HCT116 (cell line): ENCODE measurements around the gene PDZRN4. TPM values are rescaled to one million over a fixed set of nuclear protein-coding genes. Genes with fewer than 3 reads are reported as not detected.

Source experiments
- ATAC-seq: fragments of 200-7000 bp; cut with Tn5 transposase; 2 replicates; pipeline ENCODE4 v1.9.1; 2020; ENCODE audit warnings: mild to moderate bottlenecking, moderate library complexity
- BruUV-seq: library from RNA; stranded (reverse); fragments of 400-500 nt; replicated peaks from 2 replicates; lab custom pipeline; 2021; lab: Mats Ljungman, UMichigan
- CTCF ChIA-PET: fragments of 300-600 bp; sonication (Branson Sonifier 250); formaldehyde crosslinking; loops from one replicate; lab custom pipeline; 2021; ENCODE audit warnings: antibody characterized with exemption; lab: Charles Lee
- POLR2A ChIA-PET: fragments of 300-600, 350-600 bp; sonication (Branson Sonifier 250); formaldehyde crosslinking; loops from one replicate; lab custom pipeline; 2021; ENCODE audit warnings: antibody characterized with exemption; lab: Charles Lee
- RAD21 ChIA-PET, 2 experiments: fragments of 300-600 bp; sonication (Branson Sonifier 250); formaldehyde crosslinking; loops; one replicate each; lab custom pipeline; 2023; ENCODE audit warnings: low total read pairs in 2 of 2; ENCODE audit not compliant: uncharacterized antibody in 2 of 2, unreplicated experiment in 2 of 2, low non-redundant PET in 1 of 2; lab: Charles Lee
- DNase-seq: peaks from one replicate; pipeline ENCODE4 v3.0.0-alpha.2; 2010; ENCODE audit warnings: low read depth, low spot score
- H2AFZ ChIP-seq: fragments of 200-600 bp; shearing (Covaris generic), sonication (generic); 2 replicates; pipeline ENCODE4 v1.6.1; 2017; ENCODE audit warnings: low read depth, mixed run types, mixed read lengths, antibody characterized with exemption, low read length; ENCODE audit not compliant: poor library complexity, severe bottlenecking
- H3K27ac ChIP-seq: 2 replicates; pipeline ENCODE4 v1.5.1; 2012; ENCODE audit warnings: low read depth, low read length
- H3K27me3 ChIP-seq: fragments of 200-600 bp; sonication (generic); 2 replicates; pipeline ENCODE4 v1.6.1; 2016; ENCODE audit warnings: mixed run types, low read length, mixed read lengths; ENCODE audit not compliant: insufficient read depth
- H3K36me3 ChIP-seq, 2 experiments: fragments of 200-500 bp in 1 of 2; fragments of 200-600 bp in 1 of 2; sonication (Bioruptor generic) in 1 of 2; sonication (generic) in 1 of 2; 2 replicates each; pipeline versions ENCODE4 v1.5.1 to v1.6.1; 2014 to 2016; ENCODE audit warnings: low read length in 2 of 2, inconsistent platforms in 1 of 2, mixed read lengths in 1 of 2, mixed run types in 1 of 2; ENCODE audit not compliant: insufficient read depth in 2 of 2, control insufficient read depth in 1 of 2
- H3K4me1 ChIP-seq, 2 experiments: fragments of 200-600 bp in 1 of 2; sonication (generic) in 1 of 2; 2 replicates each; pipeline versions ENCODE4 v1.5.1 to v1.6.1; 2012 to 2017; ENCODE audit warnings: low read length in 2 of 2, inconsistent platforms in 1 of 2, mild to moderate bottlenecking in 1 of 2, mixed read lengths in 1 of 2, mixed run types in 1 of 2, moderate library complexity in 1 of 2; ENCODE audit not compliant: insufficient read depth in 2 of 2, control insufficient read depth in 1 of 2
- H3K4me2 ChIP-seq: fragments of 200-600 bp; sonication (generic); 2 replicates; pipeline ENCODE4 v1.6.1; 2017; ENCODE audit warnings: mixed run types, low read length, mixed read lengths
- H3K4me3 ChIP-seq, 2 experiments: fragments of 200-600 bp in 1 of 2; sonication (generic) in 1 of 2; replicated peaks in 1 of 2; 2 replicates each; pipeline ENCODE4 v1.5.1; 2011 to 2016; ENCODE audit warnings: low read length in 2 of 2, control low read depth in 1 of 2, low read depth in 1 of 2, mild to moderate bottlenecking in 1 of 2, mixed read lengths in 1 of 2, mixed run types in 1 of 2
- H3K79me2 ChIP-seq: fragments of 200-600 bp; sonication (generic); 2 replicates; pipeline ENCODE4 v1.6.1; 2017; ENCODE audit warnings: mild to moderate bottlenecking, mixed run types, low read length, moderate library complexity, mixed read lengths; ENCODE audit not compliant: insufficient read depth
- H3K9ac ChIP-seq: fragments of 200-600 bp; sonication (generic); 2 replicates; pipeline ENCODE4 v1.6.1; 2016; ENCODE audit warnings: low read length, mixed read lengths
- H3K9me2 ChIP-seq: fragments of 200-600 bp; sonication (generic), shearing (Covaris generic); 2 replicates; pipeline ENCODE4 v1.6.1; 2017; ENCODE audit warnings: mixed run types, mild to moderate bottlenecking, moderate library complexity; ENCODE audit not compliant: insufficient read depth
- H3K9me3 ChIP-seq, 2 experiments: fragments of 200-500 bp in 1 of 2; fragments of 200-600 bp in 1 of 2; sonication (Bioruptor generic) in 1 of 2; sonication (generic) in 1 of 2; 2 replicates each; pipeline ENCODE4 v1.6.1; 2014 to 2017; ENCODE audit warnings: low read length in 2 of 2, mixed read lengths in 2 of 2, inconsistent platforms in 1 of 2, low read depth in 1 of 2, mild to moderate bottlenecking in 1 of 2, mixed run types in 1 of 2, moderate library complexity in 1 of 2; ENCODE audit not compliant: control insufficient read depth in 1 of 2, insufficient read depth in 1 of 2
- H4K20me1 ChIP-seq: fragments of 200-600 bp; sonication (generic), shearing (Covaris generic); 2 replicates; pipeline ENCODE4 v1.6.1; 2017; ENCODE audit warnings: mixed run types, mild to moderate bottlenecking, moderate library complexity; ENCODE audit not compliant: insufficient read depth
- ATF3 ChIP-seq: IDR thresholded peaks from 2 replicates; pipeline ENCODE4 v1.6.1; 2012
- CBX3 ChIP-seq: IDR thresholded peaks from 2 replicates; pipeline ENCODE4 v1.6.1; 2012; ENCODE audit warnings: low read depth
- CEBPB ChIP-seq: IDR thresholded peaks from 2 replicates; pipeline ENCODE4 v1.6.1; 2012; ENCODE audit warnings: low read depth
- EGR1 ChIP-seq: IDR thresholded peaks from 2 replicates; pipeline ENCODE4 v1.6.1; 2012; ENCODE audit warnings: low read depth
- ELF1 ChIP-seq: IDR thresholded peaks from 2 replicates; pipeline ENCODE4 v1.6.1; 2012; ENCODE audit warnings: low read depth, borderline replicate concordance
- EZH2 ChIP-seq: fragments of 200-600 bp; sonication (generic); IDR thresholded peaks from 2 replicates; pipeline ENCODE4 v1.6.1; 2017; ENCODE audit warnings: antibody characterized with exemption, mixed run types
- EZH2phosphoT487 ChIP-seq: fragments of 200-600 bp; IDR thresholded peaks from 2 replicates; pipeline ENCODE4 v1.6.1; 2018; ENCODE audit warnings: antibody characterized with exemption, borderline replicate concordance
- FOSL1 ChIP-seq: IDR thresholded peaks from 2 replicates; pipeline ENCODE4 v1.6.1; 2012; ENCODE audit warnings: low read depth
- JUND ChIP-seq: IDR thresholded peaks from 2 replicates; pipeline ENCODE4 v1.6.1; 2012
- POLR2A ChIP-seq: IDR thresholded peaks from 2 replicates; pipeline ENCODE4 v1.7.0; 2011; ENCODE audit warnings: borderline replicate concordance; ENCODE audit not compliant: insufficient read depth, insufficient read length; ENCODE audit errors: extremely low read depth
- RAD21 ChIP-seq: IDR thresholded peaks from 2 replicates; pipeline ENCODE4 v1.6.1; 2012; ENCODE audit warnings: low read depth, mild to moderate bottlenecking
- SIN3A ChIP-seq: IDR thresholded peaks from 2 replicates; pipeline ENCODE4 v1.6.1; 2012; ENCODE audit warnings: low read depth
- SP1 ChIP-seq: IDR thresholded peaks from 2 replicates; pipeline ENCODE4 v1.6.1; 2012; ENCODE audit warnings: low read depth
- SRF ChIP-seq: IDR thresholded peaks from 2 replicates; pipeline ENCODE4 v1.6.1; 2012; ENCODE audit warnings: low read depth
- TCF7L2 ChIP-seq: IDR thresholded peaks from 2 replicates; pipeline ENCODE4 v1.7.0; 2011; ENCODE audit warnings: borderline replicate concordance, inconsistent platforms; ENCODE audit not compliant: insufficient read depth, insufficient read length; ENCODE audit errors: extremely low read depth
- YY1 ChIP-seq: IDR thresholded peaks from 2 replicates; pipeline ENCODE4 v1.6.1; 2011; ENCODE audit warnings: low read length, low read depth, moderate library complexity, mild to moderate bottlenecking; ENCODE audit not compliant: insufficient replicate concordance; ENCODE audit errors: extremely low read depth
- ZFX ChIP-seq: fragments of 450-650 bp; IDR thresholded peaks from 2 replicates; pipeline ENCODE4 v1.6.1; 2017
- ZNF274 ChIP-seq: fragments of 200-500 bp; sonication (Bioruptor generic); IDR thresholded peaks from 2 replicates; pipeline ENCODE4 v1.6.1; 2014; ENCODE audit warnings: mild to moderate bottlenecking, low read depth, low read length, inconsistent platforms
- intact Hi-C: fragments of 100-400 bp; cut with micrococcal nuclease; formaldehyde crosslinking; loops from 2 replicates; pipeline ENCODE4 v1.10.0; 2022
- total RNA-seq: library from RNA; stranded (reverse); gene quantifications from one replicate; pipeline ENCODE4 v1.2.1, GENCODE V29; 2021; ENCODE audit not compliant: unreplicated experiment
- TF ChIP-seq, protein P1 (sequence below): IDR thresholded peaks from 2 replicates; pipeline ENCODE4 v1.6.1; 2012
- TF ChIP-seq, protein P2 (sequence below), 3 experiments: fragments of 200-600 bp in 1 of 3; sonication (generic) in 1 of 3; IDR thresholded peaks in 2 of 3; conservative IDR thresholded peaks in 1 of 3; 2 replicates each; pipeline ENCODE4 v1.5.1; 2012 to 2017; ENCODE audit warnings: low read depth in 2 of 3, low read length in 2 of 3, antibody characterized with exemption in 1 of 3, borderline replicate concordance in 1 of 3, control low read depth in 1 of 3, mild to moderate bottlenecking in 1 of 3, mixed read lengths in 1 of 3, mixed run types in 1 of 3, moderate library complexity in 1 of 3; ENCODE audit not compliant: insufficient read depth in 1 of 3

Gene PDZRN4
- total RNA-seq, 1 experiment from 2014 or later, result not detected

DNA sequence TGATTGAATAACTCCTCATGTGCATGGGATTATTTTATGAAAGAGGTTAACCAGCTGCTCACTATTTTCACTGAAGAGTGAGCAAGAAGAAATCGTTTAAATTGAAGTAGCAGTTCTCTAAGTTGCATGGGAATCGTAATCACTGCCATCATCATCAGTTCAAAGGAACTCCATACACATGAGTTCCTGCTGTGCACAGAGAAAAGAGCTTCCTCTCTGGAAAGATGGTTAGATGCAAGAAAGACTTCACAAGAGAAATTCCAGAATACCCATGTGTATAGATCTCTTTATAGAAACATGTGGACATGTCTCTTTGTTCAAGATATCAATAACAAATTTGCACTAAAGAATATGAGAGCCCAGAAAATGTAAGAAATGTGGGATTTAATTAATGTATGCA is 291.3 kb downstream of the PDZRN4 start:
- CTCF ChIA-PET, result no interaction called here
- no peaks in the 10 kb centered on the region for H3K27me3 ChIP-seq
- no peak overlapping the region for H3K4me2 ChIP-seq

DNA sequence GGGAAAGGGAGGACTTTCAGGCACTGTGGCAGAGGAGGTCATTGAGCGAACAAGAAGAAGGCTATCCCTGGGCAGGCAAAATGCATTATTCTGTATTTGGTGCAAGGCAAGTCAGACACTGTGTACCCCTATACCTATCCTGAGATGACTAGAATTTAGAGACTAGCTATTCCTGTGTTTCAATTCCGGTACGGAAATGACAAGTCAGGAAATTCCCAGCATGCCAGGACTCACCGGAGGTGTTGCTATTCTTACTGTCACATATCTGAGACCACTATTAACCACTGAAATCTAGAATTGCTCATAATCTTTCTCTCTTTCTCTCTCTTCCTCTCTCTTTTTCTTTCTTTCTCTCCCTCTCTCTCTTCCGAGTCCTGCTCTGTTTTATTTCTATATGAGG is 297.1 kb downstream of the PDZRN4 start:
- POLR2A ChIA-PET, result no interaction called here
- Histone ChIP-seq H3K4me1 (no peaks in the 10 kb centered on the region), H3K9me2 (no peaks in the 10 kb centered on the region), H4K20me1 (no peaks in the 10 kb centered on the region), H2AFZ (no peak overlapping the region), H3K9ac (no peak overlapping the region), H3K4me3 (no peak overlapping the region), H3K9me3 (no peaks in the 10 kb centered on the region), H3K79me2 (no peaks in the 10 kb centered on the region), H3K27ac (no peak overlapping the region), H3K36me3 (no peaks in the 10 kb centered on the region), H3K27me3 (no peaks in the 10 kb centered on the region), H3K4me2 (no peak overlapping the region)
- DNase-seq (no peak), ATAC-seq (no peak)
- BruUV-seq, result no TSS peak
- intact Hi-C loops, result no loop called here
- CTCF ChIA-PET, result no interaction called here
- RAD21 ChIA-PET, result no interaction called here
- no peak for TF ChIP-seq SRF
- no peak for TF ChIP-seq YY1
- TF ChIP-seq ZFX, result no peak
- TF ChIP-seq, protein P1, sequence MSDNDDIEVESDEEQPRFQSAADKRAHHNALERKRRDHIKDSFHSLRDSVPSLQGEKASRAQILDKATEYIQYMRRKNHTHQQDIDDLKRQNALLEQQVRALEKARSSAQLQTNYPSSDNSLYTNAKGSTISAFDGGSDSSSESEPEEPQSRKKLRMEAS, result no peak
- TF ChIP-seq, protein P2, sequence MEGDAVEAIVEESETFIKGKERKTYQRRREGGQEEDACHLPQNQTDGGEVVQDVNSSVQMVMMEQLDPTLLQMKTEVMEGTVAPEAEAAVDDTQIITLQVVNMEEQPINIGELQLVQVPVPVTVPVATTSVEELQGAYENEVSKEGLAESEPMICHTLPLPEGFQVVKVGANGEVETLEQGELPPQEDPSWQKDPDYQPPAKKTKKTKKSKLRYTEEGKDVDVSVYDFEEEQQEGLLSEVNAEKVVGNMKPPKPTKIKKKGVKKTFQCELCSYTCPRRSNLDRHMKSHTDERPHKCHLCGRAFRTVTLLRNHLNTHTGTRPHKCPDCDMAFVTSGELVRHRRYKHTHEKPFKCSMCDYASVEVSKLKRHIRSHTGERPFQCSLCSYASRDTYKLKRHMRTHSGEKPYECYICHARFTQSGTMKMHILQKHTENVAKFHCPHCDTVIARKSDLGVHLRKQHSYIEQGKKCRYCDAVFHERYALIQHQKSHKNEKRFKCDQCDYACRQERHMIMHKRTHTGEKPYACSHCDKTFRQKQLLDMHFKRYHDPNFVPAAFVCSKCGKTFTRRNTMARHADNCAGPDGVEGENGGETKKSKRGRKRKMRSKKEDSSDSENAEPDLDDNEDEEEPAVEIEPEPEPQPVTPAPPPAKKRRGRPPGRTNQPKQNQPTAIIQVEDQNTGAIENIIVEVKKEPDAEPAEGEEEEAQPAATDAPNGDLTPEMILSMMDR (IDR thresholded peaks at IDR 0.05 in 2 of 3, conservative IDR thresholded peaks at IDR 0.05 in 1 of 3; ENCODE audit: borderline replicate concordance in 1 of 3, insufficient read depth in 1 of 3, low read depth in 2 of 3, low read length in 2 of 3), result no peak
- no peak for TF ChIP-seq CEBPB
- no peak for TF ChIP-seq RAD21
- no peak for TF ChIP-seq SP1
- no peak for TF ChIP-seq ATF3
- no peak for TF ChIP-seq ZNF274
- no peak for TF ChIP-seq SIN3A
- TF ChIP-seq POLR2A, result no peak
- TF ChIP-seq JUND, result no peak
- TF ChIP-seq EZH2phosphoT487, result no peak
- no peak for TF ChIP-seq EGR1
- TF ChIP-seq EZH2, result no peak

More for the DNA sequence above, 291.3 kb downstream of the PDZRN4 start:
- BruUV-seq, result no TSS peak
- Histone ChIP-seq H3K4me3 (no peak overlapping the region), H3K4me1 (no peaks in the 10 kb centered on the region), H3K27ac (no peak overlapping the region), H3K9ac (no peak overlapping the region), H3K9me2 (no peaks in the 10 kb centered on the region), H3K36me3 (no peaks in the 10 kb centered on the region), H4K20me1 (no peaks in the 10 kb centered on the region), H3K9me3 (no peaks in the 10 kb centered on the region), H3K79me2 (no peaks in the 10 kb centered on the region), H2AFZ (no peak overlapping the region)
- POLR2A ChIA-PET, result no interaction called here
- TF ChIP-seq YY1, result no peak
- TF ChIP-seq ZFX, result no peak
- no peak for TF ChIP-seq TCF7L2
- no peak for TF ChIP-seq ELF1
- TF ChIP-seq FOSL1, result no peak
- TF ChIP-seq ATF3, result no peak
- TF ChIP-seq SP1, result no peak
- no peak for TF ChIP-seq CBX3
- no peak for TF ChIP-seq EGR1
- TF ChIP-seq SRF, result no peak
- TF ChIP-seq CEBPB, result no peak
- no peak for TF ChIP-seq RAD21
- no peak for TF ChIP-seq JUND
- TF ChIP-seq EZH2phosphoT487, result no peak
- ATAC-seq, result no peak
- RAD21 ChIA-PET, result no interaction called here
- intact Hi-C loops, result loop anchor here (10.0 kb wide), 1 partner anchor 525 kb away; no protein-coding TSS in a partner anchor
- no peak for DNase-seq
